ENCODE results near the gene SLC6A4.

DNA sequence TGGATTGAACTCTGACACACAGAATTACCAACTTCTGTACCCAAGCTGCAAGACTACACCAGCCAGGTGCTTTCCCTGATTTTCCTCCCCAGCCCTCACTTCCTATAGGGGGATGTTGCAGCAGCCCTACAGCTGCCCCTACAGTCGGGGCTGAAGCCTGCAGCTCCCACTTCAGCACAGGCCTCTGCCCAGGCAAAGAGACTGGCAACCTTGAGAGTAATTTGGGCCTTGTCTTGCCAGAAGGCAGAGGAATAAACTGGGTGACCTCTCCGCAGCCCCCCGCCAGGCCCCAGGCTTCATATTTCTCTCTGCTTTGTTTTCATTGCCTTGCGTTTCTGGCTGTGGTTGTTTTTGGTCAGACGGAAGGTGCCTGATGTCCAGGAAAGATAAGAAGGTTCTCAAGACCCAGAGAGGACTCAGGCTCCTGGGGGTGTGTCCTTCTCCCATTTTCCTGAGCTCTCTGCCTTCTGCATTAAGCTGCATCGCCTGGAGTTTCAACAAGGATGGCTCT, 32.0 kb downstream of the SLC6A4 start:
- TF ChIP-seq KDM5A (IDR thresholded peaks at IDR 0.05; ENCODE audit: low read length) (no peak), RAD21 (IDR thresholded peaks at IDR 0.05 in 1 of 2, conservative IDR thresholded peaks at IDR 0.05 in 1 of 2; ENCODE audit: low read depth in 2 of 2, low read length in 2 of 2) (peak; percentile 54 to 63), BRCA1 (IDR thresholded peaks at IDR 0.05; ENCODE audit: low read depth, low read length) (no peak), POLR2A (IDR thresholded peaks at IDR 0.05; ENCODE audit: control extremely low read depth in 1 of 2, low read depth in 2 of 2, low read length in 2 of 2) (no peak), JUND (IDR thresholded peaks at IDR 0.05; ENCODE audit: low read length) (no peak)
- TF ChIP-seq, protein P1, sequence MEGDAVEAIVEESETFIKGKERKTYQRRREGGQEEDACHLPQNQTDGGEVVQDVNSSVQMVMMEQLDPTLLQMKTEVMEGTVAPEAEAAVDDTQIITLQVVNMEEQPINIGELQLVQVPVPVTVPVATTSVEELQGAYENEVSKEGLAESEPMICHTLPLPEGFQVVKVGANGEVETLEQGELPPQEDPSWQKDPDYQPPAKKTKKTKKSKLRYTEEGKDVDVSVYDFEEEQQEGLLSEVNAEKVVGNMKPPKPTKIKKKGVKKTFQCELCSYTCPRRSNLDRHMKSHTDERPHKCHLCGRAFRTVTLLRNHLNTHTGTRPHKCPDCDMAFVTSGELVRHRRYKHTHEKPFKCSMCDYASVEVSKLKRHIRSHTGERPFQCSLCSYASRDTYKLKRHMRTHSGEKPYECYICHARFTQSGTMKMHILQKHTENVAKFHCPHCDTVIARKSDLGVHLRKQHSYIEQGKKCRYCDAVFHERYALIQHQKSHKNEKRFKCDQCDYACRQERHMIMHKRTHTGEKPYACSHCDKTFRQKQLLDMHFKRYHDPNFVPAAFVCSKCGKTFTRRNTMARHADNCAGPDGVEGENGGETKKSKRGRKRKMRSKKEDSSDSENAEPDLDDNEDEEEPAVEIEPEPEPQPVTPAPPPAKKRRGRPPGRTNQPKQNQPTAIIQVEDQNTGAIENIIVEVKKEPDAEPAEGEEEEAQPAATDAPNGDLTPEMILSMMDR (IDR thresholded peaks at IDR 0.05; ENCODE audit: control extremely low read depth in 1 of 3, insufficient read depth in 1 of 3, low read depth in 1 of 3, low read length in 3 of 3) = peak; percentile 57 to 71 (median 67)

Measured in H1 (cell line).